PC-3 (cell line): Measurements from ENCODE around the gene PRDM5. TPM values are rescaled to one million over a fixed set of nuclear protein-coding genes. Genes with fewer than 3 reads are reported as not detected.

Experiments
- ATAC-seq: fragments of 200-7000 bp; cut with Tn5 transposase; 2 replicates; pipeline ENCODE4 v1.9.1; 2020; ENCODE audit warnings: mild to moderate bottlenecking, moderate library complexity
- BruUV-seq: library from RNA; stranded (reverse); fragments of 400-500 nt; replicated peaks from 2 replicates; lab custom pipeline; 2021; lab: Mats Ljungman, UMichigan
- CTCF ChIA-PET: fragments of 300-600 bp; sonication (Branson Sonifier 250); formaldehyde crosslinking; loops from one replicate; lab custom pipeline; 2022; ENCODE audit warnings: antibody characterized with exemption; lab: Charles Lee
- POLR2A ChIA-PET: fragments of 300-600 bp; sonication (Branson Sonifier 250); formaldehyde crosslinking; loops from one replicate; lab custom pipeline; 2022; ENCODE audit warnings: antibody characterized with exemption; ENCODE audit not compliant: unreplicated experiment; lab: Charles Lee
- DNase-seq: peaks from one replicate; pipeline ENCODE4 v3.0.0-alpha.2; 2015
- H2AFZ ChIP-seq: fragments of 300-600 bp; sonication (generic); 2 replicates; pipeline ENCODE4 v1.6.0; 2016; ENCODE audit warnings: antibody characterized with exemption, low read length
- H3F3A ChIP-seq: fragments of 300-600 bp; sonication (generic); one replicate; pipeline ENCODE4 v1.6.0; 2017; ENCODE audit warnings: antibody characterized with exemption, low read length, control low read depth, mild to moderate bottlenecking; ENCODE audit not compliant: unreplicated experiment
- H3K27ac ChIP-seq: fragments of 300-600 bp; sonication (generic); 2 replicates; pipeline ENCODE4 v1.5.1; 2016; ENCODE audit warnings: mild to moderate bottlenecking, low read length
- H3K27me3 ChIP-seq: fragments of 300-600 bp; sonication (generic); 2 replicates; pipeline ENCODE4 v1.6.1; 2016; ENCODE audit warnings: low read length, mixed read lengths
- H3K36me3 ChIP-seq: fragments of 300-600 bp; sonication (generic); 2 replicates; pipeline ENCODE4 v1.6.1; 2016; ENCODE audit warnings: low read depth, mixed run types, low read length, mixed read lengths
- H3K4me1 ChIP-seq: fragments of 300-600 bp; sonication (generic); 2 replicates; pipeline ENCODE4 v1.5.1; 2016; ENCODE audit warnings: low read length; ENCODE audit not compliant: insufficient read depth
- H3K4me2 ChIP-seq: fragments of 300-600 bp; sonication (generic); 2 replicates; pipeline ENCODE4 v1.6.0; 2016; ENCODE audit warnings: low read length
- H3K4me3 ChIP-seq: fragments of 300-600 bp; sonication (generic); 2 replicates; pipeline ENCODE4 v1.5.1; 2016; ENCODE audit warnings: mild to moderate bottlenecking, low read length, mixed read lengths
- H3K79me2 ChIP-seq: fragments of 300-600 bp; sonication (generic); 2 replicates; pipeline ENCODE4 v1.6.1; 2017; ENCODE audit warnings: low read length, mixed read lengths
- H3K9ac ChIP-seq: fragments of 300-600 bp; sonication (generic); 2 replicates; pipeline ENCODE4 v1.6.0; 2016; ENCODE audit warnings: mild to moderate bottlenecking, low read length
- H3K9me2 ChIP-seq: fragments of 300-600 bp; sonication (generic); replicated peaks from 2 replicates; pipeline ENCODE4 v1.6.1; 2016; ENCODE audit warnings: mixed run types, low read length, mixed read lengths
- H3K9me3 ChIP-seq: fragments of 300-600 bp; sonication (generic); 2 replicates; pipeline ENCODE4 v1.6.1; 2016; ENCODE audit warnings: low read length, mixed read lengths
- H4K20me1 ChIP-seq: fragments of 300-600 bp; sonication (generic); 2 replicates; pipeline ENCODE4 v1.6.1; 2016; ENCODE audit warnings: low read length, mixed read lengths
- EZH2 ChIP-seq: fragments of 300-600 bp; sonication (generic); IDR thresholded peaks from one replicate; pipeline ENCODE4 v1.6.1; 2017; ENCODE audit warnings: antibody characterized with exemption, mild to moderate bottlenecking, low read length; ENCODE audit not compliant: unreplicated experiment
- EZH2phosphoT487 ChIP-seq: fragments of 300-600 bp; sonication (generic); IDR thresholded peaks from 2 replicates; pipeline ENCODE4 v1.6.1; 2018; ENCODE audit warnings: mild to moderate bottlenecking, antibody characterized with exemption, low read length, borderline replicate concordance
- intact Hi-C: fragments of 100-400 bp; cut with micrococcal nuclease; formaldehyde crosslinking; loops from 2 replicates; pipeline ENCODE4 v1.9.0; 2023
- total RNA-seq: library from RNA; depleted of rRNA; stranded (reverse); fragments of >200 nt; gene quantifications from 2 replicates; pipeline ENCODE4 v1.2.3, GENCODE V29; 2014
- TF ChIP-seq, protein P1 (sequence below): fragments of 300-600 bp; sonication (generic); conservative IDR thresholded peaks from 2 replicates; pipeline ENCODE4 v1.5.1; 2017; ENCODE audit warnings: antibody characterized with exemption, low read depth, mild to moderate bottlenecking, low read length

The PRDM5 gene
- total RNA-seq, 1 experiment from 2014 or later, result 2.4 TPM

DNA sequence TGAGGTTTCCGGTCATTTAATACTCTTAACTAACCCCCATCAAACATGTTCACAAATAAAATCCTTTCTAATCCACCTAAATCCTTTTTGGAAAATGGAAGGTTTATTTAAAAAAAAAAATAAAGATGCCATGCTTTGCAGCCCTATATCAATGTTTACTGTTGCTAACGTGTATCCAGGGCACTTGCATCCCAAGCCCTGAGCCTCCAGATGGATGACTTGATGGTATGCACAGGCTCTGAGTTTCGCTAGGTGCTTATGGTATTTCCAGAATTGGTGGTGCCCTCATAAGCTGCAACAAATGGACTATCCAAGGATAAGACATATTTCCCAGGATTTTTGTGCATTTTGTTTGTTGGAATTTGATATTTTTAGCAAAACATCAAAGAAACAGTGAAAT, 257.7 kb downstream of the PRDM5 start:
- Histone ChIP-seq H3K4me1 (no peaks in the 10 kb centered on the region), H3K4me2 (no peak overlapping the region), H3K9me2 (no peaks in the 10 kb centered on the region), H3K9ac (no peak overlapping the region), H3K4me3 (no peak overlapping the region), H3K9me3 (no peaks in the 10 kb centered on the region), H3F3A (no peaks in the 10 kb centered on the region), H3K27me3 (no peaks in the 10 kb centered on the region), H3K36me3 (no peaks in the 10 kb centered on the region), H2AFZ (no peak overlapping the region), H4K20me1 (no peaks in the 10 kb centered on the region), H3K27ac (no peak overlapping the region), H3K79me2 (no peaks in the 10 kb centered on the region)
- intact Hi-C loops, result no loop called here
- ChIA-PET POLR2A (no interaction called here), CTCF (no interaction called here)
- ATAC-seq (no peak), DNase-seq (no peak)
- TF ChIP-seq, protein P1, sequence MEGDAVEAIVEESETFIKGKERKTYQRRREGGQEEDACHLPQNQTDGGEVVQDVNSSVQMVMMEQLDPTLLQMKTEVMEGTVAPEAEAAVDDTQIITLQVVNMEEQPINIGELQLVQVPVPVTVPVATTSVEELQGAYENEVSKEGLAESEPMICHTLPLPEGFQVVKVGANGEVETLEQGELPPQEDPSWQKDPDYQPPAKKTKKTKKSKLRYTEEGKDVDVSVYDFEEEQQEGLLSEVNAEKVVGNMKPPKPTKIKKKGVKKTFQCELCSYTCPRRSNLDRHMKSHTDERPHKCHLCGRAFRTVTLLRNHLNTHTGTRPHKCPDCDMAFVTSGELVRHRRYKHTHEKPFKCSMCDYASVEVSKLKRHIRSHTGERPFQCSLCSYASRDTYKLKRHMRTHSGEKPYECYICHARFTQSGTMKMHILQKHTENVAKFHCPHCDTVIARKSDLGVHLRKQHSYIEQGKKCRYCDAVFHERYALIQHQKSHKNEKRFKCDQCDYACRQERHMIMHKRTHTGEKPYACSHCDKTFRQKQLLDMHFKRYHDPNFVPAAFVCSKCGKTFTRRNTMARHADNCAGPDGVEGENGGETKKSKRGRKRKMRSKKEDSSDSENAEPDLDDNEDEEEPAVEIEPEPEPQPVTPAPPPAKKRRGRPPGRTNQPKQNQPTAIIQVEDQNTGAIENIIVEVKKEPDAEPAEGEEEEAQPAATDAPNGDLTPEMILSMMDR, result no peak
- TF ChIP-seq EZH2 (no peak), EZH2phosphoT487 (no peak)
- no TSS peak for BruUV-seq

DNA sequence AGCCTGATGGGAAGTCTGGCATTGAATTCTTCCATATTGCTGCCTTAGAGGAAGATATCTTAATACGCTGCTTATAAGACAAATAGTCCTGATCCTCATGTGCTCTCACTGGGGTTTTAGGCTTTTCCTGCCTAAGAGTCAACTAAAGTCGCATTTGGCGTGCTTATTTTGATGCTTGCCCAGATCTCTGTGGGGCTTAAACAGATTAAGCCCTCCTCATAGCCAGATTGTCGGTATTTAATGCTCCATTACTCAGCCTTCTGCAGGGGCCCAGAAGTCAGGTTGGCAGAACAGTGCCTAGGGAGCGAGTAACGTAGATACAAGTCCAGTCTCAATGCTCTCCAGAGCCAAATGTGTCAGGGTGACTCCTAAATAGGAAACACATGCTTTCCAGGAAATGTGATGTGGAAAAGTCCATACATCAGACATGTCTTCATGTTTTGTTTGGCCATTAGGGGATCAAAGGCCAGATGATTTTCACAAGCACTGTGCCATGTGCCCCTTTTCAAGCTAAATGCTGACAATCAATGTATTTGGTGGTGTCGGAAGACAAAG, 262.8 kb downstream of the PRDM5 start:
- TF ChIP-seq EZH2 (no peak), EZH2phosphoT487 (no peak)
- TF ChIP-seq, protein P1, result no peak
- Histone ChIP-seq H3K4me1 (no peaks in the 10 kb centered on the region), H3K27me3 (no peaks in the 10 kb centered on the region), H3K27ac (no peak overlapping the region), H3K36me3 (no peaks in the 10 kb centered on the region), H3K4me3 (no peak overlapping the region), H4K20me1 (no peaks in the 10 kb centered on the region), H3K9ac (no peak overlapping the region), H3K79me2 (no peaks in the 10 kb centered on the region), H3K9me3 (no peaks in the 10 kb centered on the region), H3K4me2 (no peak overlapping the region), H3F3A (no peaks in the 10 kb centered on the region), H3K9me2 (no peaks in the 10 kb centered on the region), H2AFZ (no peak overlapping the region)
- POLR2A ChIA-PET, result no interaction called here
- no TSS peak for BruUV-seq
- ATAC-seq (no peak), DNase-seq (no peak)
- CTCF ChIA-PET, result no interaction called here
- intact Hi-C loops, result no loop called here

DNA sequence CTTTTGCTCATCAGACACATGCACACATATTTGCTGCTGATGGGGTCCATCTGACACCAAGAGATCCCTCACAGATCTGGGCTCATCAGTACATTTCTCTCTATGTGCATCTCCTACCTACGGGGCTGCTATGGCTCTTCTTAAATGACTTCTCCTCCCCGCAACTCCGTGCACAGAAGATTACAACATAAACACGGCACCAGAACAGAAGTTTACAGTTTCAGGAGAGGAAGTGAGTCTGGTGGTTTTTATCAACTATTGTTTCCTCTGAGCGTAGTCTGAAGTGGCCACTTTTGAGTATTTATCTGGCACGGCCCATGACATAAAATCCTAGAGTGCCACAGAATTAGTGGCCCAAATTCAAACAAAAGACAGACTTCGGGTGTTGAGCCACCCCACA, 263.8 kb downstream of the PRDM5 start:
- Histone ChIP-seq H4K20me1 (no peaks in the 10 kb centered on the region), H3K9me2 (no peaks in the 10 kb centered on the region), H3K9me3 (no peaks in the 10 kb centered on the region), H3K4me2 (no peak overlapping the region), H3K36me3 (no peaks in the 10 kb centered on the region), H3K79me2 (no peaks in the 10 kb centered on the region), H2AFZ (no peak overlapping the region), H3K27me3 (no peaks in the 10 kb centered on the region), H3F3A (no peaks in the 10 kb centered on the region), H3K4me3 (no peak overlapping the region), H3K27ac (no peak overlapping the region), H3K4me1 (no peaks in the 10 kb centered on the region), H3K9ac (no peak overlapping the region)
- no peak for DNase-seq
- POLR2A ChIA-PET, result no interaction called here
- no TSS peak for BruUV-seq
- no peak for ATAC-seq
- intact Hi-C loops, result no loop called here
- CTCF ChIA-PET, result no interaction called here
- TF ChIP-seq EZH2phosphoT487, result no peak
- TF ChIP-seq, protein P1, result no peak
- no peak for TF ChIP-seq EZH2
